ENCODE data around the gene ALCAM.

The ALCAM gene

GRCh38 chr3:105483476-105483875, 116.8 kb downstream of the ALCAM start:
- no peak for DNase-seq (ENCODE audit: low read depth, low spot score)

DNA sequence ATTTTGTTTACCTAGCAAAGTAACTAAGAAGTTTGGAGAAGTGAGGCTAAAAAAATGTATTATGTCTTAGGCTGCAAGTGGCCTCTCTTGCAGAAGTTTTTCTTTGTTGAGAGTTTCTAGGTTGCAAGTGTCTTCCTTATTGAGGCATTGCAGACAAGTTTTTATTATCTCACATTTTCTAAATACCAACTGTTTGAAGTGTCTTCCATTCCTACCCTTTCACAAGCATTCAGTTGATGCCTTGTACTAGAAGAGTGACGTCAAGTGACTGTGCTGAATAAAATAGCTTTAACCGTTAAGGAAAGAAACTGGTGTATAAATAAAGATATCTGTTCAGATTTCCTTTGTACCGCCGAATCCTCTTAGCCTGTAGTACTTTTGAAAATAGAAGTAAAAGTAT, 123.3 kb downstream of the ALCAM start:
- no peak for DNase-seq (ENCODE audit: low read depth, low spot score)

DNA sequence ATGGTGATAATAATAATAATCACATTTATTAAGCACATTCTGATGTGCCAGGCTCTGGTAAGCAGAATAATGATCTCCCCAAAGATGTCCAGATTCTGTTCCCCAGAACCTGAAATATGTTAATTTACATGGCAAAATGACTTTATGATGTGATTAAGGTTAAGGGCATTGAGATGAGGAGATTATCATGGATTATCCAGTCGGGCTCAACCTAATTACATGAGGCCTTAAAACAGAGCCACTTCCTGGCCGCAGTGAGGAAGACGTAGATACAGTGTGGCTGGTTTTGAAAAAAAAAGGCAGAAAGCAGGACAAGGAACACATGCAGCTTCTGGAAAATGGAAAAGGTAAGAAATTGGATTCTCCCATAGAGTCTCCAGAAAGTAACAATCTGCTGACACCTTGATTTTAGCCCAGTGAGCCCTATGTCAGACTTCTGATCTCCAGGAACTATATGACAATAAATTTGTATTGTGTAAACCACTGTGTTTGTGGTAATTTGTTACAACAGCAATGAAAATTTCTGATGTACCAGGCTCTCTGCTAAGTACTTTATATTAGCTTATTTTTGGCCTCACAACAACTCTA, 126.7 kb downstream of the ALCAM start:
- DNase-seq (ENCODE audit: low read depth, low spot score) = no peak

GRCh38 chr3:105495021-105495420, 128.3 kb downstream of the ALCAM start:
- peak; percentile 49 for DNase-seq (ENCODE audit: low read depth, low spot score)

- no peak for DNase-seq (ENCODE audit: low read depth, low spot score)
Observed at GRCh38 chr3:105496343-105496742, 129.6 kb downstream of the ALCAM start.

GRCh38 chr3:105497386-105497785, 130.7 kb downstream of the ALCAM start:
- no peak for DNase-seq (ENCODE audit: low read depth, low spot score)

- DNase-seq (ENCODE audit: low read depth, low spot score) = no peak
Observed at GRCh38 chr3:105499961-105500360, 133.3 kb downstream of the ALCAM start.

GRCh38 chr3:105502333-105502732, 135.6 kb downstream of the ALCAM start:
- DNase-seq (ENCODE audit: low read depth, low spot score) = no peak

DNA sequence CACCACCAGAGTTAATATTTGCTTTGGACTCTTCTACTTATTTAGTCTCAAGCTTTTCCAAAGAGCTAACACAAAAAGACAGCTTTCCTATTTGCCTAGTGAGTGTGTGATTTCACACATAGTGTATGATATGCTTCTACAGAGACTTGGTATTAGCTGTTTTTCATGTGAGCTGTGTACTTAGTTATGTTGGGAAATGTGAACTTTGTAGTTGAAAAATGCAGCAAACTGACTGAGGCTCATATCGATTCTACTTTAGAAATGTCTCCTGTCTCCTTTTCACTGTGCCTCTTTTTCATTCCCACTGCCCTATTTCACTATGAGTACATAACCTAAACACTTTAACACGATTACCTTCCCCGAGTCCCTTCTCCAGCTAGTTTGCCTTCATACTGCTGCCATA, 136.5 kb downstream of the ALCAM start:
- DNase-seq (ENCODE audit: low read depth, low spot score) = no peak

GRCh38 chr3:105504440-105504951, 137.8 kb downstream of the ALCAM start:
- DNase-seq (ENCODE audit: low read depth, low spot score) = no peak

GRCh38 chr3:105505170-105505569, 138.5 kb downstream of the ALCAM start:
- no peak for DNase-seq (ENCODE audit: low read depth, low spot score)

- no peak for DNase-seq (ENCODE audit: low read depth, low spot score)
Observed at GRCh38 chr3:105511031-105511430, 144.3 kb downstream of the ALCAM start.

- no peak for DNase-seq (ENCODE audit: low read depth, low spot score)
Observed at GRCh38 chr3:105512061-105512460, 145.4 kb downstream of the ALCAM start.

- DNase-seq (ENCODE audit: low read depth, low spot score) = peak; percentile 89
Observed at GRCh38 chr3:105513042-105513441, 146.3 kb downstream of the ALCAM start.

GRCh38 chr3:105513886-105514285, 147.2 kb downstream of the ALCAM start:
- no peak for DNase-seq (ENCODE audit: low read depth, low spot score)

DNA sequence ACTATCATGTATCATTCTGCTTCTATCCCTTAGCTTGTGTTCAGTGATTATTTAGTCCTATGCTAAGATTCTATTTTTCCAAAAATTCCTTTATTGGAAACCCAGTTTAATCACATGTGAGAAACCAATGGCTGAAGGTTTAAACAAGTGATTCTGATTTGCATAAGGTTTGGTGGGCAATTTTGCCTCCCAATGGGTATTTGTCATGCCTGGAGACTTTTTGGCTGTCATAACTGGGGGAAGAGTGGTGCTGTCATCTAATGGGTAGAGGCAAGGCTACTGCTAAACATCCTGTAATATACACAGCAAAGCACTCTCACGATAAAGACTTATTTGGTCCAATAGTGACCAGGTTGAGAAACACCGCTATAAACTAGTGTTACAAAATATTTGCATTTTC, 148.7 kb downstream of the ALCAM start:
- DNase-seq (ENCODE audit: low read depth, low spot score) = no peak

GRCh38 chr3:105516972-105517371, 150.3 kb downstream of the ALCAM start:
- no peak for DNase-seq (ENCODE audit: low read depth, low spot score)

GRCh38 chr3:105518203-105518602, 151.5 kb downstream of the ALCAM start:
- DNase-seq (ENCODE audit: low read depth, low spot score) = no peak

DNA sequence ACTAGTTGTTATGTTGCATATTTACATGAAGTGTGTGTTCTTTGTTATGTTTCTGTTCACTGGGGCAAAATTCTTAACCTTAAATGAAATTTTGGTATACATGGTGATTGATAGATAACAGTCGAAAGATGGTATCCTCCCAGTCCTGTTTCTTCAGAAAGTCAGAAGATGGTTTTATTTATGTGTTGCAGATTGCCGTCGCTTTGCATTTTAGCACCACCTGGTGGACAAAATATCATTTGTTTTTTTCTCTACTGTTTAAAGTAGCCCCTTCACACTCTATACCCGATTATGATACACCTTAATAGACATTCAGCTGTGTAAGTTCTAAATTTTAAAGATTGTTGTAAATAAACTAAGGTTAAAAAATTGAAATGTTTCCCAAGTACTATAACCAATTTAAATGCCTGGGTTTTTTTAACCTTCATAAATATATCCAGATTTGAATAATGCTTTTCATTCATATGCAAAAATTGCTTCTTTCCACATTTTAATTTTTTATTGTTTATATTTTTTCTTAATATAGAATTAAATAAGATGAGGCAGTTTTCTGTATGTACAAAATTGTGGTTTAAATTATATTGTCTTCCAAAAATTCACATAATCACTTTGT, 152.2 kb downstream of the ALCAM start:
- peak; percentile 82 for DNase-seq (ENCODE audit: low read depth, low spot score)

- DNase-seq (ENCODE audit: low read depth, low spot score) = no peak
Observed at GRCh38 chr3:105521770-105522169, 155.1 kb downstream of the ALCAM start.

DNA sequence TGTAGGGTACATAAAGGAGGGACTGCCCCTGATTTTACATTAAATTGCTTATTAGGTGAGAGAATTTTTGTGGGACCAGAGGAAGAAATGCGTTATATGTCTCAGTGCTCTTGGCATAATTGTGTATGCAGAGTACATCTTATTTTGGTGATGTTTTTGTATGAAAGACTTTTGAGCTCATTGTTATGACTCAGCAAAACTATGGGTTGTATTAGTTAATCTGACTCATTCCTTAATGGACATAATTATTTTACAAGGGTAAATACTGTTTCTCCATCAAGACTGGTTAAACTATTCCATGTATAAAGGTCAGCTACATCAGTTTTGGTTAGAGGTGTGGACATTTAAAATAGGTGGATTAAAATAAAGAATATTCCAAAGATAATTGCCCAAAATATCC, 156.8 kb downstream of the ALCAM start:
- no peak for DNase-seq (ENCODE audit: low read depth, low spot score)

- DNase-seq (ENCODE audit: low read depth, low spot score) = no peak
Observed at GRCh38 chr3:105525531-105525930, 158.8 kb downstream of the ALCAM start.

DNA sequence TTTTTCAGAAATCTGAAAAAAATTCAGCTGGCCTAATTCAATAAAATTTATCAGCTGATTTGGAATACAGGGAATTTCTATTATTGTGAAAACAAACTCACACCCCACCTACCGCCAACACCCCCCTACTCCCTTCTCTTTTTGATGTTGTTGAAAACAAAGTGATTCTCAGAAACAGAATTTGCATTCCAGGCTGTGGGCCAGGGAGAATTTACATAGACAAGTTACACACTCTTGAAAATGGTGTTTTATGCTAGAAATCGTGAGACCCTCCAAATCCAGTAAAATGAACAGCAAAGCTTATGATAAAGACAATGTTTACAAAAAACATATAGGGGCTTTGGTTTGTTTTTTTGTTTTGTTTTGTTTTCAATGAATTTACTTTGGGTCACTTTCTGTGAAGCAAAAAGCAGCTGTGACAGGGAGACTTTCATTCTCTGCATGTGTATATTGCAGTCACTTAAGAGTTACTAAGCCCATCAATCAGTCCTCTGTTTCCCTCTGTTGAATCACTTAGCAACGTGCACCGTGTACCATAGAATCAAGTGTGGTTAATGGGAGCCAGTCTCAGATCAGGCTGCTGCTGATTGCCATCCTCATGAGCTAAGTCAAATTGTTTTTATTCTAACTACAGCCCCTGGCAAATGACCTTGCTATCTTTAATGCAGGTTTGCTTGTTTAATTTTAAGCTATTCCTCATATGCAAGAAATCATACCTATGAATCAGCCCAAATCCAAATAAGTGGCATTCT, 159.8 kb downstream of the ALCAM start:
- DNase-seq (ENCODE audit: low read depth, low spot score) = peak; percentile 77
